ENCODE results near the gene CUTA.

CUTA gene

DNA sequence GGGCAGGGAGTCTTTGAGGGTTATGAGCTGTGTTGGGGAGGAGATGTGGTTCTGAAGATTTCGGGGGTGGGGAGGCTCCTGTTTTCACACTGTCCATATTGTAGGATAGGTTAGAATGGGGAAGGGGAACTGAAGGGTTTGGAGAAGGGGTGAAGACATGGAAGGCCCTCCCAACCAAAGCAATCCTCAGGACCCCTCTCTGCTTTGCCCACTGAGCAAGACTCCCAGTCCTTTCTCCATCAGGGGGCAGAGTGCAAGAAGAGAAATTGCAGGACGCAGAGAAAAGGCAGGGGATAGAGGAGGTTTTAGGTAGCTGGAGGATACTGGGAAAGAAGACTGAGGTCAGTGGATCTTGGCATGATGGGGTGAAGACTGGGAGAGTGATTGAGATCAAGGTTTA, 5.9 kb upstream of the CUTA start:
- DNase-seq (ENCODE audit: low read depth in 2 of 2), result no peak

- DNase-seq (ENCODE audit: low read depth in 2 of 2), result no peak
Observed at GRCh38 chr6:33421344-33421643, 3.4 kb upstream of the CUTA start.

DNA sequence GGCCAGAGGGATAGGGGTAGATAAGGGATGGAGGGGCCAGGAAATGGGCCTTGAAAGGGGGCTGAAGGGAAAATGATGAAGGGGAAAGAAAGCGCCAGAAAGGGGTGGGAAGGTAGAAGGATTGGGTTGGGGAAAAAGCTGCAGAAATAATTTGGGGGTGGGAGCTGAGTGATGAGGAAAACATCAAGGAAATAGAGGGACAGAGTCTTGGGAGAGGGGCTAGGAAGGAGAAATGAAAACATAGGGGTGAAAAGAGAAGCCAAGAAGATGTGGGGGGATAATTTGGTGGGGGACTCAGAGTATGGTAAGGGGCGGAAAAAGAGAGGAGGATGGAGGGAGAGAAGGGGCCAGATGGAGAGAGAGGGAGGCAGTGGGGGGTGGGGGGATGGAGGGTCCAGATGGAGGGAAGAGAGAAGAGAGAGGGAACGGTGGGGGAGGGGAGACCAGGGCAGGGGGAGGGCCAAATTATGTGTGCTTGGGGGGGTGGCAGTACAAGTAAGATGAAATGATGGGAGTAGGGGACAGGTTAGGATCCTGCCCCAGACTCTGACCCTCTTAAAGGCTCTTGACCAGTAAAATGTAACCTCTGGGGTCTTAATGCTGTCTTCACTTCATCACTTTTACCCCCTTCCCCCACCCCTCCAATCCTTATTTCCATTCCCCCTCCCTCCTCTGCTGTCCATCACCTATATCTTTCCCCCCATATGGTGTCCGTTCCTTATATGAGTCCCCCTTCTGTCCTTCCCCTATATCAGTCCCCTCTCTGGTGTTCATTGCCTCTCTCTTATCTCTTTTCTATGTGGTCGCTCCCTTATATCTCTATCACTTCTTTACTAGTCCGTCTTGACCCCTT, 2.8 kb upstream of the CUTA start:
- no peak for DNase-seq (ENCODE audit: low read depth in 2 of 2)

DNA sequence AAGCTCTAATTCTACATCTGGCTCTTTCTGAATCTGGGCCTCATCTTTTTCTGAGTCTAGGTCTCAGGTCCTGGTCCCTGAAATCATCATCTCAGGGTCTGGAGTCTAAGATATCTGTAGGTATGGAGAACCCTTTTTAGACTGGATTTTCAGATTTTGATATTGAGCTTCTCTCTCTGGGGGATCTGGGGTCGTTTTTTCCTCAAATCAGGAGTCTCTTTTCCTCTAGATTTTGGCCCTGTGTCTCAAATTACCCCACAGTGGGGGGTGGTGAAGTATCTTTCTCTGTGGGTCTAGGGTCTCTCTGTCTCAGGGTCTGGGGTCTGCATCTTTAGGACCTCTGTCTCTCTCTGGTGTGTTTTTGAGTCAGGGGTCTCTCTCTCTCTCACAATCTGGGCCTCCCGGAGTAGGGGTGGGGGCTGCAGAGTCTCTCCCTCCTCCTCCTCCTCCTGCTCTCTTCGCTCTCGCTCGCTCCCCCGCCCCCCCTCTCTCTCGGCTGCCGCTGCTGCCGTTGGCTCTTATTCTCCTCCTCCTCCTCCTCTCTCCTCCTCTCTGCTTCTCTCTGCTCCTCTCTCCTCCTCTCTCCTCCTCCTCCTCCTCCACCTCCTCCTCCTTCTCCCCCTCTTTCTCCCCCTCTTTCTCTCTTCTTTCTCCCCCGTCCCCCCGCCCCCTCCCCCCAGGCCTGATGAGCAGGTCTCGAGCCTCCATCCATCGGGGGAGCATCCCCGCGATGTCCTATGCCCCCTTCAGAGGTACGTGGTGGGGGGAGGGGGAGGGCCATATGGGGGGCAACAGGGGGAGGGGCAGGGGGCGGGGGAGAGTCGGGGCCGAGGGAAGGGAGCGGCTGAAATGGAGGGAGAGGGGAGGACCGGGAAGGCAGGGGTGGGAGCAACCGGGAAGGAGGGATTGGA, 1.9 kb upstream of the CUTA start, which contains the start of gene SYNGAP1:
SYNGAP1 (plus strand) TSS at position 486 of the 911 bp plus-strand sequence; CDS start at position 686, 200 bp downstream.
- DNase-seq (ENCODE audit: low read depth in 2 of 2), result peak; percentile 48 to 50

- no peak for DNase-seq (ENCODE audit: low read depth in 2 of 2)
Observed at GRCh38 chr6:33418690-33419291, 884 bp upstream of the CUTA start.

- peak; percentile 70 to 73 for DNase-seq (ENCODE audit: low read depth in 2 of 2)
Observed at GRCh38 chr6:33417128-33417902, 592 bp downstream of the CUTA start.

GRCh38 chr6:33416386-33417127, 1.4 kb downstream of the CUTA start:
- DNase-seq (ENCODE audit: low read depth in 2 of 2), result no peak

DNA sequence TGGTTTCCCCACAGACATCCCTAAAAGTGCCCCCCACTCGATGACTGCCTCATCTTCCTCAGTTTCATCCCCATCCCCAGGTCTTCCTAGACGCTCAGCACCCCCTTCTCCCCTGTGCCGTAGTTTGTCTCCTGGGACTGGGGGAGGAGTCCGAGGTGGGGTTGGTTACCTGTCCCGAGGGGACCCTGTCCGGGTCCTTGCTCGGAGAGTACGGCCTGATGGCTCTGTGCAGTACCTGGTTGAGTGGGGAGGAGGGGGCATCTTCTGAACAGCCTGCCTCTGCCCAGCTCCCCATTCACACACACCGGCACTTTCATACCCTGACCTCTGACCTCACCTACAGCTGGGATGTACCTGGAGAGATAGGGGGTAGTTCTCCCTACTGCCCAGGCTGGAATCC, 2.1 kb downstream of the CUTA start:
- DNase-seq (ENCODE audit: low read depth in 2 of 2), result no peak

GRCh38 chr6:33414592-33415271, 3.2 kb downstream of the CUTA start:
- no peak for DNase-seq (ENCODE audit: low read depth in 2 of 2)

DNA sequence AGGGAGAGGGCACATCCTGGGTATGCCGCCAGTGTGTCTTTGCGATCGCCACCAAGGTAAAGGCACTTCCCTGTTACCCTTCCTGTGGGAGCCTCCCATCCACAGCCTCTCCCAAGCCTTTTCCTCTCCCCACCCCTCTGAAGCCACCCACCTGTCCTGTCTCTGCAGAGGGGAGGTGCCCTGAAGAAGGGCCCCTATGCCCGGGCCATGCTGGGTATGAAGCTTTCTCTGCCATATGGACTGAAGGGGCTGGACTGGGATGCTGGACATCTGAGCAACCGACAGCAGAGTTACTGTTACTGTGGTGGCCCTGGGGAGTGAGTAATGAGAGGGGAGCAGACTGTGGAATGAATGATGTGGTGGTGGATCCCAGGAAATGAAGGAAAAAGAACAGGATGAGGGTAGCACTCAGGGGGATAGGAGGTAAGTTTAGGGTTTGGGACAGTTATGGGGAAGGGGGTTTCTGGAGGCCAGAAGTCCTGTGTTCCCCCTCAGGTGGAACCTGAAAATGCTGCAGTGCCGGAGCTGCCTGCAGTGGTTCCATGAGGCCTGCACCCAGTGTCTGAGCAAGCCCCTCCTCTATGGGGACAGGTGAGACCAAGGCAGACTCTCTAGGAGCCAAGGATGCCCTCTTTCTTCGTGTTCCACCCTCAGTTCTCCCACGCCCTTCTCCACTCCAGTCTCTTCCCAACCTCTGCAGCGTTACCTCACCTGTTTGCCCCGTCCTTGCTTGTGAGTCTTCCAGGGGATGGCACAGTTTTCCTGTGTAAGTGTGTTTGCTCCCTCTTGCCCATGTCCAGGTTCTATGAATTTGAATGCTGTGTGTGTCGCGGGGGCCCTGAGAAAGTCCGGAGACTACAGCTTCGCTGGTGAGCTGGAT, 4.4 kb downstream of the CUTA start:
- no peak for DNase-seq (ENCODE audit: low read depth in 2 of 2)

DNA sequence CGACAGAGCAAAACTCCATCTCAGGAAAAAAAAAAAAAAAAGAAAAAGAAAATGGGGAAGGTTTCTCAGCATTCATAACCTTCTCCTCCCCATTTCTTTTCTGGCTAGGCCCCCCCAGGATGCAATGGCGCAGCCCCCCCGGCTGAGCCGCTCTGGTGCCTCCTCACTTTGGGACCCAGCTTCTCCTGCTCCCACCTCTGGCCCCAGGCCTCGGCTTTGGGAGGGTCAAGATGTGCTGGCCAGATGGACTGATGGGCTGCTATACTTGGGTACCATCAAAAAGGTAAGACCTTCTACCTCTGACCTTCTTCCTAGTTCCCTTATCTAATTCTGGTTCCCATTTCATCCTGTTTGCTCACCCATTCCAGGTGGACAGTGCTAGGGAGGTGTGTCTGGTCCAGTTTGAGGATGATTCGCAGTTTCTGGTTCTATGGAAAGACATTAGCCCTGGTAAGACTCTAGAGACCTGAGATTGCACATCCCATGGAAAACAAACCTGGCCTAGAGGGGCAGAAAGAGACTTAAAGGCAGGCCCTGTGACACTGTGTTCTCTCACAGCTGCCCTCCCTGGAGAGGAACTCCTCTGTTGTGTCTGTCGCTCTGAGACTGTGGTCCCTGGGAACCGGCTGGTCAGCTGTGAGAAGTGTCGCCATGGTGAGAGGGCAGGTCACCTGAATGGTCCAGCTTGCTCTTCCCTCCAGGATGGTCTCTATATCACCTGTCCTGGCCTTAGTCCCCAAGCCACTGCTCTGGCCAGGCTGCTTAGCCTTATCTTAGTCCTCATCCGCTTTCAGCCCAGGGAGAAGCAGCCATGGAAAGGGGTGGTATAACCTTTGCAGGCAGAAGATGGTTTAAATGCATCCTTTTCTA, 5.5 kb downstream of the CUTA start:
- no peak for DNase-seq (ENCODE audit: low read depth in 2 of 2)

- DNase-seq (ENCODE audit: low read depth in 2 of 2), result no peak
Observed at GRCh38 chr6:33411632-33412005, 6.3 kb downstream of the CUTA start.

- DNase-seq (ENCODE audit: low read depth in 2 of 2), result peak; percentile 62 to 68
Observed at GRCh38 chr6:33410711-33411631, 6.9 kb downstream of the CUTA start, which contains the start of gene PHF1. Gene PHF1 (plus strand): TSS chr6:33411014. CDS start chr6:33412264, 1,250 bp downstream.

- DNase-seq (ENCODE audit: low read depth in 2 of 2), result peak; percentile 96 to 98
Observed at GRCh38 chr6:33410050-33410710, 7.7 kb downstream of the CUTA start.

DNA sequence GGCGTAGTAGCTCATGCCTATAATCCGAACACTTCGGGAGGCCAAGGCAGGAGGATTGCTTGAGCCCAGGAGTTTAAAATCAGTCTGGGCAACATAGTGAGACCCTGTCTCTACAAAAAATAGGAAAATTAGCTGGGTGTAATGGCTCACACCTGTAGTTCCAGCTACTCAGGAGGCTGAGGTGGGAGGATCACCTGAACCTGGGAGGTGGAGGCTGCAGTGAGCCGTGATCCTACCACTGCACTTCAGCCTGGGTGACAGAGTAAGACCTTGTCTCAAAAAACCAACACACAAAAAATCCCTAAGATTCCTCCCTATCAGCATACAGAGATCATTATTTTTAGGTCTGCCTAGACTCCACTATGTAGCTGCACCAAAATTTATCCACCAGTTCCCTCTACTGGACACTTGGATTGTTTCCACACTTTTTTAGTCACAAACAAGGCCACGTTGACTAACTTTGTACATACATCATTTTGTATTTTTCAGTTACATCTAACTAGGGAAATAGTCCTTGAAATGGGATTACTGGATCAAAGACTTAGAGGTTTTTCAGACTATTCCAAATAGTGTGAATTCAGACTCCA, 10.7 kb downstream of the CUTA start:
- DNase-seq (ENCODE audit: low read depth in 2 of 2), result no peak

DNA sequence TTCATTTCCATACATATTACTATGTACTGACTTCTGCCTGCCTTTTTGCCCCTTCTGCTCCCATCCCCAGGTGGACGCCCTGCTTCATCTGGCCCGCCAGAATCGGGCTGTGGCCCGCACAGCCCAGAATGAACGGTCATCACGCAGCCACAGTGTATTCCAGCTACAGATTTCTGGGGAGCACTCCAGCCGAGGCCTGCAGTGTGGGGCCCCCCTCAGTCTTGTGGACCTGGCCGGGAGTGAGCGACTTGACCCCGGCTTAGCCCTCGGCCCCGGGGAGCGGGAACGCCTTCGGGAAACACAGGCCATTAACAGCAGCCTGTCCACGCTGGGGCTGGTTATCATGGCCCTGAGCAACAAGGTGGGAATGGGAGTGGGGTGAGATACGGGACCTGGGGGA, 11.8 kb downstream of the CUTA start:
- DNase-seq (ENCODE audit: low read depth in 2 of 2), result no peak

All from fibroblast of skin of left quadriceps (primary cell).